ENCODE measurements around the gene JADE1. TPM values are rescaled to one million over a fixed set of nuclear protein-coding genes. Genes with fewer than 3 reads are reported as not detected.

JADE1 gene
- total RNA-seq, 1 donor from 2014 or later: 9.8 TPM

DNA sequence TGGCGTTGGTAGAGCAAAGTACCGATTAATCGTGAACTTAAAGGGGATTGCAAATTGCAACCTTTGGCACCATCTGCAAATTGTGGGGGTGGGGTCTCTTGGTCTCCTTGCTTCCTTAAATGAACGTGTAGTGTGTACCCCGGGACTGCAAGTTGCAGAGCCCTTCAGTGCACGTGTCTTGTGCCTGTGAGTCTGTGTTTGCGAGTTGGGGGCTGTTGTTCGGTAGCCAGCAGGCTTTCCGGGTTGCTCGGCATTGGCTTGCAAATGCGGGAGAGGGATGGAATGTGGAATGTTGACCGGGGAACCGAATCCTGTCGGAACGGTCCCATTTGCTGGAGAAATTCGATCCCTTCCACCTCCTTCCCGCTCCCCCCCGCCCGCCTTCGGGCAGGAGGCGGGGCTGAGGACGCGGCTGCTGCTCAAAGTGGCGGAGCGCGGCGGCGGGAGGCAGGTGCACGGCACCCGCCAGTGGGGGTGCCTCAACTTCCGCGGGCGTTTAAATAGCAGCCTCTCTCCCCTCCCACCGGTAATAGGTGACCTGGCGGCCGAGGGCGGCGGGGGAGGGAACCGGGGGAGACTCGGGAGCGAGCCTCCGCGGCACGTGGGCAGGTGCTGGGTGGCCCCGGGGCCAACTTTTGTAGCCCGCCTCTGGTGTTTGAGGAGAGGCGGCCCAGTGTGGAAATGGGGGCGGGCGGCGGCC is 1.5 kb downstream of the JADE1 start:
- peak; percentile 53 for ATAC-seq

DNA sequence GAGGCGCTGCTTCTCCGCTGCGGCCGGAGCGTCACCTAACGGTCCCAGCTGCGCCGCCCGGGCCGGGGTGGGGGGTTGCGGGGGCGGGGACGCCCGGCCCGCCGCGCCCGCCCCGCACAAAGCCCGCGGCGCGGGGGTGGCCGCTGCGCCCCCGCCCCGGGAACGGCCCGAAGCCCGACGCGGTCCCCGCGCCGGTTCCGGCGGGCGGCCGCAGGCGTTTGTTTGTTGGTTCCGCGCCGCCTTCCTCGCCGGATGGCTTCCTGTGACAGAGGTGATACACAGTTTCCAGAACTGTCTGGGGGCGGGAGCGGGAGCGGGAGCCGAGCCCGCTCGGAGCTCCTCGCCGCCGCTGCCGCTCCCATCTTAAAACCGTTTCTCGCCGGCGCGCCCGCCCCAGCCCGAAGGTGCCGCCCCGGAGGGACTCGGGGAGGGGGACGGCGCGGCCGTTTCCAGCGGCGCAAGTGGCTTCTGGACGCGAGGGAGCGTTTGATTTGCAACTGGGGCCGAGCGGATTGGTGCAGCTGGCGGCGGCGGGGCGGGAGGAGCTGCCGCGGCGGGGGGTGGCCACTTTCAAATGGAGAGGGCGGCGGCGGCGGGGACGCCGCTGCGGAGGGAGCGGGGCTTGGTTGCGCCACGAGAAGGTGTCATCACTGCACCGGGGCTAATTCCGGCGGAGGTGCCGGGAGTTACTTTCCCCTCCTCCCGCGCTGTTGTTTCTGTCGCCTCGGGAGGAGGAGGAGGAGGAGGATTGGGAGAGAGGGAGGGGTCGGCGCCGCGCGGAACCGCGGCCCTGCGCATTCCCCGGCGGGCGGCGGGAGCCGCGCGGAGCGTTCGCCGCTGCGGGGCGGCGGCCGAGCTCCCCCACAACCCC is 2.3 kb downstream of the JADE1 start:
- peak; percentile 72 for ATAC-seq

DNA sequence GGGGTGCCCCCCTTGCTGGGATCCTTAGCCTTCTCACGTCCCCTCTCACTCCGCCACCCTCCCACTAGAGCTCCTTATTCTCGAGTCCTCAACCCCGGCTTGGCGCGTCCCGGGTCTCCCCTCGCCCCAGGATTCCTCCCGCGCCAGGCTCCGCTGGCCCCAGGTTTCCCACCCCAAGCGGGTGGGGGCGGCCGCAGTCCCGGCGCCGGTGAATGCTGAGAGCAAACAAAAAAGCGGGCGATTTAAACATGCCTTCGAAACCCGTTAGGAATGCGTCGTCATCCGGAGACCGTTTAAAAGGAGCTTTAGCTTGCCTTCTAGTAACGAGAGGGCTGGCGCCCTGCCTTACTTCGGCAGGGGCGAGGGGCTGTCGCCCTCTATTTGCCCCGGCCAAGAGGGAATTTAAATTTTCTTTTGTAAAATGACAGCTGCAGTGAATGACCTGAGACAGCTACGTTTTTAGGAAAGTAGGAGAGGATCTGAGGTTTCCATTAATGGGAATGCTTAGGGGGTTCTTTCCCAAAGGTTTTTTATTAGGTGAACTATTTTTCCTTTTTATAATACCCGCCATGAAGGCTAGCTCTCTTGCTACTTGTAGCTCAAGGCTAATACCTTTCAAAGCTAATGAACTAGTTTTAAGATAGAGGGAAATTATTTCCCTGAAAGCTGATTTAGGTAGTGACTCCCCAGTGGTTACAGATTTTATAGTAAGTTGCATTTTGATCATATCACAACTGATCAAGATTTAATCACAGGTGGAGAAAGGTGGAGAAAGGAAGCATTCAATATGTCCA is 3.1 kb downstream of the JADE1 start:
- no peak for ATAC-seq

DNA sequence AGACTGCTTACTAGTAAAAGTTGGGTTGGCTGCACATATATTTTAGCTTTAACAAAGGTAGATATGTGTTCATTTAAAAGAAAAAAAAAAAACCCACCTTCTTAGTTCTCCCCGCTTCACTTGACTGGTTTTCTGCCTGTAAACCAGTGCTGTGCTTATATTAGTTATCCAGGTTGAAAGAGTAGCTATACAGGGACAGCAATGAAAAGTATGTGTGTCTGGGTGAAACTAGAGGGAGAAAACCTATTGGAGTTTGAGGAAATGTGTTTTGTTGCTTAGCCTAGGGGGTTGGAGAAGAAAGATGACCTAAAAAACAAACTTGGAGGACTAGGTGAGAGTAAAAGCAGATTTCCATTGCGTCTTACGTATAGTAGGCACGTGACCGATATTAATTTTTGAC is 4.5 kb downstream of the JADE1 start:
- no peak for ATAC-seq

DNA sequence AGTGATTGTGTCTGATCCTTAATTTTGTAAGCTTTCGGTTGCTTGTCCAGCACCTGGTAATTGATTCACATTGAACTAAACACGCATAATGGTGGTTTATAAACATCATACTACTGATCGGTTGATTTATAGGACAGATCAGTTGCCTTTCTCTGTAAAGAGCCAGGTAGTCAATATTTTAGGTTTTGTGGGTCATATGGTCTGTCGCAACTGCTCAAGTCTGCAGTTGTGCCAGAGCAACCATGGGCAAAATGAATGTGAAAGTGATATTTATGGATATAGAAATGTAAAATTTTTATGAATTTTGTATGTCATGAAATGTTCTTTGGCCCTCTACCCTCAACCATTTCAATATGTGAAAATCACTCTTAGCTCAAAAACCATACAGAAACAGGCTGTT is 8.9 kb downstream of the JADE1 start:
- no peak for ATAC-seq

DNA sequence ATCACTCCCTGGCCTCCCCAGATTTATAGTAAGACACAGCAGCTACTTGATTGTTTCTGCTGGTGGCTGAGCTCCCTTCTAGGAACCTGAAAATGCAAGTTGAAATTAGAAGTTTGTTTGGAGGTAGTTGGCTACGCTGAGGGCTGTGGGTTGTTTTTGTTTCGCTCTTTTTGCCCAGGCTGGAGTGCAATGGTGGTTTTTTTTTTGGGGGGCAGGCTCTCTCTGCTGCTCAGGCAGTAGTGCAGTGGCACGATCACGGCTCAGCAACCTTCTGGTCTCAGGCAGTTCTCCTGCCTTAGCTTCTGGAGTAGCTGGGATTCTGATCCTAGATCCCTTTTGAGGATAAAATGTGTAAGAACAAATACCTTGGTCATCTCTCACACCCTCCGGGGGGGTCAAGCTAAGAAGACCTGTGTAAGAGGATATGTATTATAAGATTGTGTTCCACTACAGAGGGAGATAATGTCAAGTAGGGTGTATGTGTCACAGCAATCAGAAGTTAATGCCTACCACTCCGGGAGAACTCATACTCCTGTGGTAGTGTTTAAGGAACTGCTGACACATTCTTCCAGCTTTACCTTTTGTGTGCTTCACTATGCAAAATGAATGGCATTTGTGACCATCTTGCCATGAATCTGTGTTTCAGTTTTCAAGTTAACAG is 9.7 kb downstream of the JADE1 start:
- no peak for ATAC-seq

DNA sequence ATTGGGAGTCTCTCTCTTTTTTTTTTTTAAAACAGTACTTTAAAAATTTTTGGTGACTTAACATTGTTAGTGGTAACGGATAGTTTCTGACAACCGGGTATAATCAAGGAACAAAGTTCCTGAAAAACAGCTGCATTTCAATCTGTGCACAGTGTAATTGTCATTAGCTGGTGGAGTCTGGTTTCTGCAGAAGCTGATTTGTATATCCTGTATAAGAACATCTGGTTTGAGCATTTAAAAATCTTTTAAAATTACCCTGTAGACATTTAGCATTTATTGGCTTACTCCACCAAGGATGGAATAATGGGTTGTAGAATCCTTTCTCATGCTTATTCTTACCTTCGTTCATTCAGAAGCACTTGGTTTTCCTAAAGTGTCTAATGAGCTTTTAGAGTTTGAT is 11.2 kb downstream of the JADE1 start:
- no peak for ATAC-seq

DNA sequence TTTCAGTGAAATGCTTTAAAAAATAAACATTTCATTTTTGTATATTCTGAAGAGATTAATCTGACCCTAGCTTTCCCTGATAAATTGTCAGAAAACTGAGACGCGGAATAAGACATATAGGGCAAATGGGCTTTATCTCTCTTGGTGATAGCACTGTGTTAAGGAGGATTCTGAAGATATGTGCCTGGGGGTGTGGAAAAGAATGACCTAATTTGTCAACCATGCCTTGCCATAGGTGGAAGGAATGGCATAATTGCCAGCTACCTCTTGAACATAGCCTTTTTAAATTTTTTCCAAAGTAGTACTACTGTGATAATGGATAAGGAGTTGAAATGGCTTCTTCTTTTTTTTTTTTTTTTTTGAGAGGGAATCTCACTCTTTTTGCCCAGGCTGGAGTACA is 11.7 kb downstream of the JADE1 start:
- ATAC-seq: no peak

DNA sequence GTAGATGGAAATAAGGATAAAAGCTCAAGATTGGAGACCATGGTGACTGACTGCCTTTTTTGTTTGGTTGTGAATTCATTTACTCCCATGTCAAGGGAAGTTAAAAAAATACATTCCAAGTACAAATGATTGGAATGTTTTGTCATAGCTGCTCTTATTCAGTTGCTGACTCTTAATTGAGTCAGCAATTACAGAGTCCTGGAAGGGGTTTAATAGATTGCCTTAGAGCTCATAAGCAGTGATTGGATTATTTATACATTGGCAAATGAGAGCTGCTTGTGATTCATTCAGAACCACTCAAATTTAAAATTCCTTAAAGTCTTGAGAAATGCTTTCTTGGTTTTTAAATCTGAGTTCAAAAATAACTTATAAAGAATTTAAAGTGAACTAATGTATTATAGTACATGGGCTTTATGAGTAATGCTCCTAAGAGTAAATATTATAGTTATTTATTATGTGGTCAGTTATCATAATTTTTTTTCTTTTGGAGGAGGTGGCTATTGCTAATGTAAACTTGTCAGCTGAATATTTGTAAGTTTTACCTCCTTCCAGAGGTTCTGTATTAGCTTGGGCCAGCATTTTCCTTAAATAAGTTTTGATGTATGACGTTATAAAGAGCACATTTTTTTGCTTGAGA is 13.6 kb downstream of the JADE1 start:
- peak; percentile 43 for ATAC-seq

DNA sequence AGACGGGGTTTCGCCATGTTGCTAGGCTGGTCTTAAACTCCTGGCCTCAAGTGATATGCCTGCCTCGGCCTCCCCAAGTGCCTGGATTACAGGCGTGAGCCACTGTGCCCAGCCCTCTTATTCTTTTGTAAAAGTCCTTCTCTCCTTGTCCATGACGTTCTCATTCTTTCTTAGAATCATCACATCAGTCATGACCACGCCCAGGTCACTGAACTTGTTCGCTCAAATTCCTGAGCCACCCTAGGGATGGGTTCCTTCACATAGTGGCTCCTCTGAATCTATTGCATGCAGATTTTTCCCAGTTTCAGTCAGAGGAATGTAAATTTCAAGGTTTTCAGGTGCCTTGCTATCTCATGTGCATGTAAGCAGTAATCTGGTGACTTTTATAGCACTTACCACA is 15.7 kb downstream of the JADE1 start:
- peak; percentile 97 for ATAC-seq

DNA sequence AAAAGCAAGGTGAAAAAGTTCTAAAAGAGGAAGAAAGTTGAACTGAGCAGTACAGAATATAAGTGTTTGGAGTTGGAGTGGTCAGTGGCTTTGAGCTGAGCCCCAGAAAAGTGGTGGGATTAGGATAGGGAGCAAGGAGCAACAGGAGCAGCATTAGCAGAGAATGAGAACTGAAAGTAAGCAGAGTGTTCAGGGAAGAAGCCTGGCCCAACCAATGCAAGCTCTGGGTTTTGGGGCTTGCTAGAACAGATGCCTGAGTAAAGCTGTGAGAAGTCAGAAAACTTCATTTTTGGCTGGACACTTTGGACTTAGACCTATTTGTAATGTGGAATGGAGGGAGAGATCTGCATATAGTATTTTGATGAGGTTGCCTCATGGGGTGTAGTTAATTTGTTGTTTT is 17.8 kb downstream of the JADE1 start:
- ATAC-seq: no peak

DNA sequence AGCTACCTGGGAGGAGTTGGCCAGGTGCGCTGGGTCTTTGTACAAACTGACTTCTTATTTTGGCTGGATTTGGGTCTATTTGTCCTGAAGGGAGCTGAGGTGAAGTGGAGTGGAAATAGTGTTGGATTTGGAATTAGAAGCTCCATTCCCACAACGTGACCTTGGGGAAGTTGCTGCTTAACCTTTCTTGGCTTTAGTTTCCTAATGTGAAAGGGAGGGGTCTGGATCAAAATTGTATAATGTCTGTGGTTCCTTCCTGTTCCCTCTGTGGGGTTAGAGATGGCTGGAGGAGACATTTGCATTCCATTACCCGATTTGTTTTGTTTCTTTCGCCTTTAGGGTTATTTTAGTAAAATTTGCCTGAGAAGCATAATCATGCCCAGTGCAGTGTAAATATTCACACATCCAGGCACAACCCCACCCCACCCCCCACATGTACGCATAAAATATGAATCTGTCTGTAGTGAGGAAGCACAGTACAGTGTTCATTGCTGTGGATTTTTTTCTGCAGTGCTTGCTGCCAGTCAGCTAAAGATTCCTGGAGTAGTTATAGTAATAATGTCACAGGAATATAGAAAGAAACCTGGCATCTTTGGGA is 21.5 kb downstream of the JADE1 start:
- ATAC-seq: no peak

DNA sequence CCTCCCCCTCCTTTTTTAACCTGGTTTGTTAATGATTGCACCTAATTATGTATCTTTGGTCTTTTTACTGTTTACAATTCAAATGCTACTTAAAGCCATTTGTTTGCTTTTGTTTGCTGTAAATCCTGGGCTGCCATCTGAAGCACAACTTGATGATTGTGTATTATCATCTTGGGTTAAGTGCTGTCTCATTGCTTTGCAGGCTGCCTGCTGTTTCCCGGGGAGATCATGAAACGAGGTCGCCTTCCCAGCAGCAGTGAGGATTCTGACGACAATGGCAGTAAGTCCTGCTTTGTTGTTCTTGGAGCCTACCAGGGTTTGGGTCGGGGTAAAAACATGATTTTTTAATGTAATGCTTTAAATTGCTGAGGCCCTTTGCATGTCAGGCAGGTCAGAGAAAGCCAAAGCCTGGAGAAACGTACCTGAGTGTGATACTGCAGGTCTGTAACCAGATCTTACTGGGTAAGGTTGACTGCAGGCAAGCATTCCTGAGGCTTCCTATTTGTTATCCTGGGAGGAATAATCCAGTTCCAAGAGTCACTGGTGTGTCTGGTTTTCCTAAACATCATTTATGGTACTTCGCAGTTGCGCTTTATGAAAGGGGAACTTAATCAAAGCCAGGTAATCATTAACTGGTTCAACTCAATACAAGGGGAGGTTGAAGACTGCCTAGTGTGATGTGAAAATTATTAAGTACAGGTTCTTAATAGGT is 22.2 kb downstream of the JADE1 start:
- ATAC-seq: no peak

DNA sequence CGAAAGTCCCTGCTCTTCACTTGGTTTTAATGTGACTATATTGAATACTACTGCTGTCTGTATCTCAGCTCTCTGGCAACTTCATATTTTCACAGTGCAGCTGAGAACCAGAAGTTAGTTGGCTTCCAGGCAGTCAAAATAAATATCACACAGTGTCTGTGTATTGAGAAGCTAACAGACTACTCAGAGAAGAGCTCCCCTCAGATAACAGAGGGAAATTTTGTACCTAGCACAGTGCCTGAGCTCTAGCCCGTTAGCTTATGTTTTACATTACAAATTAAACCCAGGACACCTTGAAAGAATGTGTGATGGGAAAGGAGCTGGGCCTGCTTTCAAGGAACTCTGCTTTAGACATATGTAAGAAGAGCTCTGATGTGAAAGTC is 22.7 kb downstream of the JADE1 start:
- ATAC-seq: no peak

DNA sequence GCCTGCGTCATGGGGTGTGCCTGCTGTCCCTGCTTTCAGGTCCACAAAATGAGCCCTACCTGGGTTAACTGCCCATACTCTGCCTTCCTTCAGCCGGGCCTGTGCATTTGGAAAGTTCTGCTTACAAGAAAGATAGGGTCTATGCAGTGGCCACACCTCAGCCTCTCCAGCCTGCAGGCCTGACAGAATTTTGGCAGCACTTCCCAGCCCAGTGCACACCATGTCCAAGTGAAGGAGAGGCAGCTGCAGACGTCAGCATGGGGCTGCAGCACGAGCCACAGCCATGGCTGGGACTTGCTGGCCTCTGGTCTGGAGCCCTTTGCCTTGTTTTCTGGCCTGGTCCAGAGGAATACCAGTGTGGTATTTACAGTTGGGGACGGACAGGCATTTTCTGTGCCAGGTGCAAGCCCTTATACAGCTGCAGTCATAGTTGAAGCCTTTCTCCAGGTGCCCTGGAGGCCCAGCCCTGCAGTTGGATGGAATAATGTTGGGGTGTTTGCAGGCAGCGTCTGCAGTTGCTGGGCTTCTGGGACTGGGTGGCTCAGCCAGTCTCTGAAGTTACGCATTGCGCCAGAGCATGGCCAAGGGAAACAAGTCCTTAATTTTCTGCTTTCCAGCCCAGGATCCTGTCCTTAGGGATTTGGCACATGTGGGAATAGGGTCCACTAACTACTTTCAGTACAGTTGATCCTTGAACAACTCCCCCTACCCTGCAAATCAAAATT is 26.2 kb downstream of the JADE1 start:
- no peak for ATAC-seq

DNA sequence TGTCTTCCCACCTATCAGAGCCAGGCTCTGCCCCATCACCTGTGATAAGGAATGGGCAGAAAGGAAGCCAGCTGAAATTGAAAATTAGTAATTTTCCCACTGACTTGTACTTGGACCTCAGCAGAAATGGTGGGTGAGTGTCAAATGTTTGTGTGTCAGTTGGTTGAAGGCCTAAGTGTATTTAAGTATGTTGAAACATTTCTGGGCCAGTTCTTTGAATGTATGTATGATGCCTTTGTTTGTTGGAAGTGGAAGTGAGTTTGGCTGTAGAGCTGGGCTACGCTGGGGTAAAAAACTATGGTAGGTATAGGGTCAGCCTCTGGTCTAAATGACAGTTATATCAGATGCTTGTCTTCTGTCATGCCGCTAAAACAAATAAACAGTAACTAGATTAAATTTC is 27.7 kb downstream of the JADE1 start:
- ATAC-seq: no peak

DNA sequence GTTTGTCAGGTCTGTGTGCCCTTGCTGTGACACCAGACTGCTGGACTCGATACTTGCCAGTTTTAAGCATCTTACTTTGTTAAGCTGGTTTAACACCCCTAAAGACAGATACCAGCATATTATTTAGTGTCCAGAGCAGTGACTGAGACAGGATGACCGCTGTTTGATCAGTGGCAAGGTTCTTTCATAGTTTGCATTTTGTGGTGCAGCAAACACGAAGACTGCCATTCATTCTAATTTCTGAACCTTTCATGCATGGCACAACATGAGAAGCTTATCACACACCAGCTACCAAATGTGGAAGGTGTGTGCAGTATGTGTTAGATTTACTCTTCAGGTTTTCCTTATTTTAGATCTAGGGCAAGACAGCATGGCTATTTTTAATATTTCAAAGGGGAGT is 28.2 kb downstream of the JADE1 start:
- no peak for ATAC-seq

DNA sequence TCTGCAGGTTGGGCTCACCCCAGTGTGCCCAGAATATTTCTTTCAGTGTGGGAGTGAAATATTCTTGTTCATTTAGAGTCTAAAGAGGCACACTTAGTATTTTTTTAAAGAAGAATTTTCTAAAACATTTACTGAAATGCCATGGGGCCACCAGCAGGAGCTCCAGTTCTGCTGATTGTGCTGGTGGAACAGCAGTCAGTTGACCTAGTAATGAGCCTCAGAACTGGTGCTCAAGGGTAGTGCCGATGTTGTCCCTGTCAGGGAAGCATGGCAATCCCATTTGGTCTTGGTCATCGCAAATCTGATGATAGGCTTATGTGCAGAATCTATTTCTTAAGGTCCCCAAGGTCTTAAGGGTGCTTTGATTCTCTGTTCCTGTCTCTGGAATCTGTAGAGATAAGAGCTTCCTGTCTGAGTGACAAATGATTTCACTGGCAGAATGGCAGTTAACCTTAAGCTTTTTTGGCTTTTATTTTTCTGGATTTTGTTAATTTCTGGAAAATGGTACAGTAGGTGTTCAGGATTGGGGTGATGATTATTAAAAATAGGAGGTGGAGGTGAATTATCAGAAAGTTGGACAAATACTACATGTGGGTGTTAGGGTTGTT is 31.3 kb downstream of the JADE1 start:
- ATAC-seq: no peak

DNA sequence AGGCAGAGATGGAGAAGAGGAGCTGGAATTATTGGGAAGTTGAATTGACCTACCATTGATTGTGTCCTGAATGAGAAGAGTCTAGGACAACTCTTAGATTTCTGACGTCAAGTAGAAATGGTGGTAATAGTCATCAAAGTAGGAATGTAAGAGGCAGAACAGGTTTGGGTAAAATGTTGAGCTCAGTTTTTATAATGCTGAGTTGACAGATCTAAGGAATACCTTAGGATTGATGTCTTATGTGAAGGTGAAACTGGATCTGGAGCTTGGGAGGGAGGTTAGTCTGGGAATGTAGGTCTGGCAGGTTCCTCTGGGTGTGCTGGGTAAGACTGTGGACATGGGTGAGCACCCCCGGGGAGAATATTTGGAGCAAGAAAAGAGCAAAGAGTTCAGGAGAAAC is 31.9 kb downstream of the JADE1 start:
- peak; percentile 84 for ATAC-seq

DNA sequence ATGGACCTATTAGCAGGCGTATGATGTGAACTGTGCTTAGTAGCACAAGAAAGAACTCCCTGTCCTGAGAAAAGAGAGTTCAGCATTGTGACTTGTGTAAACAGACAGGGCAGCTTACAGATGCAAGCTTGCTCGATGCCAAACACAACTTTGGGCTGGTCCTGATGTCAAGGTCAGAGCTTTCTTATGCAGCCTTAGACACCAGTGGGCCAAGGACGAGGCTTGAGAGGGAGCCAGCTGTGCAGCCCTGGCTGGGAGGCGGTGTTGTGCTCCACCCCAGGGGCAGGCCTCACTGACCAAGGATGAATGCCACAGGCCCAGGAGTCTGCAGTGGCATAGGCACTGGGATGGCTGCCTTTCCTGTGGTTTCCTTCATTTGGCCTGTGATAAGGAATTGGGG is 35.4 kb downstream of the JADE1 start:
- no peak for ATAC-seq
